SIG-M5 (cell line): ENCODE measurements around the gene PLCL1.

ENCODE experiments used
- DNase-seq: peaks from one replicate; lab custom pipeline; 2025; lab: John Stamatoyannopoulos, UW

PLCL1 gene

GRCh38 chr2:198117406-198118041 lies 313.1 kb downstream of the PLCL1 start:
- no peak for DNase-seq

DNA sequence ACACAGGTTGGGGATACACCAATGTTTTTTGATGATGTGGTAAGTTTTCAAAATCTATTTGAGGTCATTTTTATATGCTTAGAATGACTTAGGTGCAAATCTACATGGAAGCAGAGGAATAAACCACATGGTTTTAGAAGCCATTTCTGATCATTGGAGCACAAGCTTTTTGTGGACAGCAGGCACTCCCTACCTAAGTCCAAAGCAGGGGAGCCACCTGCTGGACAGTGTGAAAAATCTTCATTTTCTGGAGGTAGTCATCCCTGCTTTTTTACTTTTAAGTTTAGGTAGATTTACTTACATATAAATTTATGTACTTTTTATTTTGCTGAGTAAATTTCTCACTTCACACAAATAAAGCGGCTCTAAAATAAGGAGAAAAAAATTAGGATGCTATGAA lies 323.2 kb downstream of the PLCL1 start:
- DNase-seq = no peak

GRCh38 chr2:198129609-198130008 lies 325.2 kb downstream of the PLCL1 start:
- no peak for DNase-seq

DNA sequence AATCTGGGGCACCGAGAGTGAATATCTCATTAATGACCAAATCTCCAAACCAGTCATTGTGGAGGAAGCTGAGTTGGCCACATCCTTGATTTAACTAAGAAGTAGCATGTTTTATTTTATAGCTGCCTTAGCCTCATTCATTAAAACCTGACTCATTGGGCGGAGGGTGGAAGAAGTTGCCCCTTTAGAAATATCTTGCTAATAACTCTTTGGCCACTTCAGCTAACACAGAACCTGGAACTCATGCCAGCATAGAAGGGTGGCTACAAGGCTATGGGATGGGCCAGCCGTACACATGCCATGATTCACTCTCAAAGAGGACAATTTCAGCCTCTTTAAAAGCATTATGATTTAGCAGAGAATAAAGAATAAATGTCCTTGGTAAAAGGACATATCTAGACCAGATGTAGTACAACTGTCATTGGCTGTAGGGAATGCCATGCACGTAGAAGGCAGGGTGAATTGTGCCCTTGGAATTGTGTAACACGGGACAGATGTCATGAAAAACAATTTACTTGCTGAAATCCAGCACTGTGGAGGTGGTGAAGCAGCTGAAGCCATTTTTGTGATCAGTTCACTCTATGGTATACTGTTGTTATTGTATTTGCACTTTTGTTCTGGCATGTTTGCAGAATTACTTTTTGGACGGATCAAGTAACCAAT lies 330.0 kb downstream of the PLCL1 start:
- no peak for DNase-seq

GRCh38 chr2:198135481-198135934 lies 331.1 kb downstream of the PLCL1 start:
- no peak for DNase-seq

- no peak for DNase-seq
Measured at GRCh38 chr2:198136142-198136541, 331.7 kb downstream of the PLCL1 start.

DNA sequence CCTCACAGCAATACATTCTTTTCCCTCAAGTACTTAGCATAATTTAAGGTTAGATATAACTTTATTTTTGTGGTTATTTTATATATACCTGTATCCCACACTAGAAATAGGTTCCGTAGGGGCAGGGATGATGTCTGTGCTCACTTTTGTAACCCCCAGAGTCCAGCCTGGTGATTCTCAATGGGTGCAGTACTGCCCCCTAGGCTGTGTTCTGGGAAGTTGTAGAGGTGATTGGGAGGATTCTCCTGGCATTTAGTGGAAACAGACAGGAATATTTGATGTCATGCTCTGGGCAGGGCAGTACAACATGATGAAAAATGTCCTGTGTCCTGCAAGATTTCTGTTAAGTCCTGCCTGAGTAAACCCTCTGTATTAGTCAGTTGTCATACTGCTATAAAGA lies 333.3 kb downstream of the PLCL1 start:
- DNase-seq = no peak

DNA sequence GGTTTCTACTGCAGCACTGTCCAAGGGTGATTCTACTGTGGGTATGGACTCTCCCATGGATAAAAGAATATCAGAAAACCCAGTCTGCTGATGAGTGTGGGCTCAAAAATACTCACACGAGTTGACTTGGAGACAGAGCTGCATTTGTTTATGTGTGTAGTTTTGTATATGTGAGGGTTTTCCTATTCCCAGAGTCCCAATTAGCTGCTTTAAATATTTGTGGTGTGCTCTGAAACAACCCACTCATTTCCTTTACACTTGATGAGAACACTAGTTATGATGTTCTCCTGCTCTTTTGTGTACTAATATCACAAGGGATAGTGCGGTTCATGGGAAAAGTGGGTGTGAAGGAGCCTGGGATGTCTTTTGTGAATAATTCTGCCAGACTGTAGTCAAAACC lies 337.3 kb downstream of the PLCL1 start:
- no peak for DNase-seq

DNA sequence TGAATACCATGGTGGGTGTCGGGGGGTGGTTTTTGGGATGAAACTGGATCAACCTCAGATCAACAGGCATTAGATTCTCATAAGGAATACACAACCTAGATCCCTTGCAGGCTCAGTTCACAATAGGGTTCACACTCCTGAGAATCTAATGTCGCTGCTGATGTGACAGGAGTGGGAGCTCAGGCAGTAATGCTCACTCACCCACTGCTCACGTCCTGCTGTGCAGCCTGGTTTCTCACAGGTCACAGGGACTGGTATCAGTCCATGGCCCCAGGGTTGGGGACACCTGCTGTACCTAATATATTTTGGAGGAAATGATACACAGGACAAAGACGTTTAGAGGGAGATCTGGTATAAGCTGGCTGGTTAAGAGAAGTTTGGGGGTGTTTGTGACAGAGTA lies 338.8 kb downstream of the PLCL1 start:
- DNase-seq = no peak

- no peak for DNase-seq
Measured at GRCh38 chr2:198143793-198144192, 339.4 kb downstream of the PLCL1 start.

DNA sequence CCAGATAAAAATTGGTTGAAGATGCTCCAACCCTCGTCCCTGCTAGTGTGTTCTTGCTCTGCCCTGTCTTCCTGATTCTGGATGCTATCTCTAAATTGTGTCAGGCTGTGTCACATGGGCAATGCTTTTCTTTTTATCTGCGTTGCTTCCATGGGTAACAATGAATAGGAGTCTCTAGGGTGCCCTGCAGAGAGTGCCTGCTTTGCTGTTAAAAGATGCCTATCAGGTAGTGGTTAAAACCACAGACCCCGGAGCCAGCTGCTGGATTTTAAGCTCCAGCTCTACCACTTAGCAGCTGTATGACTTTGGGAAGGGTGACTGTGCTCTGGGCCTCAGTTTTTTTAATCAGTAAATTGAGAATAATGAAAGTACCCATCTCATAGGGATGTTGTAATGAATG lies 340.3 kb downstream of the PLCL1 start:
- DNase-seq = no peak

DNA sequence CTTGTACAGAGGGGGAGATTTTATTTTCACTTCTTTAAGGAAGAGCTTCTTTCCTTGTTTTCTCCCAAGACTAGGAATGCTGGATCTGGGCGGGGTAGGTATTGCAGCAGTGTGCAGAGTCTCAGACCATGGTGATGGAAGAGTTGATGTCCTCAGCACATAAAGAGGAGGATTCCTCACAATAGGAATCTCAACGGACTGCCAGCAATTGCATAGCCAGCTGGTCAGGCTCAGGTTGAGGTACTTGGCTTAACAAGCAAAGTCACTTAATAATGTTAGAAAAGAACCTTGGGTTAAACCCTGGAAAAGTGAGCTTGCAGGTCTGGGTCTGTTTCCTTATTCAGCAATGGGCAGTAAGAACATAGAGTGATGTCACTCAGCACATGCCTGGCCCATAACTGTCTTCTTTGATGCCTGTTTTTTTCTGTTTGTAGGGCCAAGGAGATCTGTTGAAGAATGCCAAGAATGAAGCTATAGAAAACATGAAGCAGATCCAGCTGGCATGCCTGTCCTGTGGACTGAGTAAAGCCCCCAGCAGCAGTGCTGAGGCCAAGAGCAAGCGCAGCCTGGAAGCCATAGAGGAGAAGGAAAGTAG lies 342.1 kb downstream of the PLCL1 start:
- no peak for DNase-seq

- no peak for DNase-seq
Measured at GRCh38 chr2:198157314-198157713, 352.9 kb downstream of the PLCL1 start.

GRCh38 chr2:198161151-198161550 lies 356.8 kb downstream of the PLCL1 start:
- no peak for DNase-seq

DNA sequence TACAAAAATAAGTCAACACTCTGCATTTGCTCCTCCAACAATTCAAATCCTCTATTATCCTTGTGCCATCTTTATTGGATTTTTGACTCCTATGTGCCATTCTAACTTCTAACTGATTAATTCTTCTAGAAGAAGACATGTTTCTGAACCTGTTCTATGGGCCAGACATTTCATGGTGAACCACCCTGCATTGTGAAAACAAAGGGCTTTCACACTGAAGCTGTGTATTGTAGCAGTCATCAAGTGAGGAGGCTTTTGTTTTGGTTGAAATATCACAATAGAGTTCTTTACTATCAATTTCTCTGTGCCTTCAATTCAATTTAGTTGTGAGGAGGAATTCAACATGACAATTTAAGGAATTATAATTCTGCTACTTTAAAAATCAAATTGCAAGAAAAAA lies 357.9 kb downstream of the PLCL1 start:
- DNase-seq = no peak

DNA sequence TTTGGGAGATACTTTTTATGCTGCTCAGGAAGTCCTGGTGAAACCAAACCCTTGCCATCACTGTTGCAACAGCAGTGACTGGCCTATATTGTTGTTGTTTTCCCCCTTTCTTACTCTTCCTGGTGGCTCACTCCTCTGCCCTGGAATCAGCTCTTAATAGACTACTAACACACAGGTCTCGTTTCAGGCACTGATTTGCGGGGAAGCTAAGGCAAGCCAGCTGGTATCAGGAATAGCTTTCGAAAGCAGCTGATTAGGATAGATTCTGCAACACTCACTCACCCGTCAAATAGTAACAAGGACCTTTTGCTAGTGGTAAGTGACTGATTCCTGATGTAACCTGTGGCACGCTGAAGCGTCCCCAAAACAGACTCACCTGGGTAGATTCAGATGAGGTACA lies 360.4 kb downstream of the PLCL1 start:
- no peak for DNase-seq

GRCh38 chr2:198165289-198165688 lies 360.9 kb downstream of the PLCL1 start:
- DNase-seq = no peak

DNA sequence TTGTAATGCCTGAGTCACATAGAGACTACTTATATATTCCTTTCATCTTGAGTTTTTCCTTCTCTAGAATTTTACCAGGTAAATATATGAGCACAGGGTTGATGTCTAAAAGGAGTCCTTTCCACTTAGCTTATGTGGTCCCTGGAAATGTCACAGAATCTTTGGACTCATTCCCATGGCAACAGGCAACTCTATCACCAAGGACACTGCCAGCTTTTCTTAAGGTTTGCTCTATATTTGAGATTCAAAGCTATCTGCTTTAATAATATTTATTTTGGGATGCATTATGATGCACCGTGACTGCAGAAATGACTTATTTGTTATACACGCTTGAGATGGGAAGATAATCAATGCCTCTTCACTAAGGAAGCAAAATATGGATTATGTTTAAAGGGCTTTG lies 363.0 kb downstream of the PLCL1 start:
- no peak for DNase-seq

- no peak for DNase-seq
Measured at GRCh38 chr2:198168651-198169050, 364.3 kb downstream of the PLCL1 start.

DNA sequence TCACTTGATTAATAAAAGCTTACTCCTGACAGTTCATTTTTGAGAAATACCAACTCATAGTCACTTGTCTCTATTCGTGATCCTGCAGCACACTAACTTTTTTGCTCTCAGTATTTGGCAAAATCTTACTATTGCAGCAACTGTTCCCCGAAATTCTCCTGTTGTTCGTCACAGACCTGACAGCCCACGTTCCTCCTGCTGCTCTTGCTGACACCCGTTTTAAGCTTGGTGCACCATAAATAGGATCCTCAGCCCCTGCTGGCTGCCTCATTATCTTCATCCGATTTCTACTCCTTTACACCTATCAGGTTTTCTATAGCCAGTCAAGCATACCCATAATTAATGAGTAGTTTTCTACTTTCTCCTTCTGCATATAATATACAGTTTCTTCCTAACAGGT lies 368.8 kb downstream of the PLCL1 start:
- DNase-seq = no peak

GRCh38 chr2:198173864-198174263 lies 369.5 kb downstream of the PLCL1 start:
- DNase-seq = no peak

GRCh38 chr2:198175271-198175670 lies 370.9 kb downstream of the PLCL1 start:
- DNase-seq = no peak

GRCh38 chr2:198177040-198177439 lies 372.6 kb downstream of the PLCL1 start:
- no peak for DNase-seq

GRCh38 chr2:198178766-198179165 lies 374.4 kb downstream of the PLCL1 start:
- no peak for DNase-seq
